Adipose tissue (tissue), 3 donors: Measurements from ENCODE around the gene TIFAB. TPM values are rescaled to one million over a fixed set of nuclear protein-coding genes. Genes with fewer than 3 reads are reported as not detected.

Experiments
- H3K27ac ChIP-seq: one replicate; pipeline ENCODE4 v1.5.1; 2013; ENCODE audit warnings: low read depth, low read length
- WGBS, 3 donors: extraction: QIAGEN DNeasy Blood & Tissue Kit; methylation state at CpG; one replicate each; pipeline ENCODE4 v1.1.7; 2013; 5-methylcytosine and 5-hydroxymethylcytosine counted together
- polyA plus RNA-seq, 3 donors: library from polyadenylated mRNA; stranded (reverse); fragments of 200-250 nt; gene quantifications; one replicate each; pipeline ENCODE4 v1.2.3, GENCODE V29; 2013
- donor health status: healthy with polysubstance abuse.
- donor health status: Bipolar disorder and iron deficiency.
- donor health status: healthy.

The TIFAB gene
- polyA plus RNA-seq, 3 donors, result 0.01 TPM; not detected in 2

DNA sequence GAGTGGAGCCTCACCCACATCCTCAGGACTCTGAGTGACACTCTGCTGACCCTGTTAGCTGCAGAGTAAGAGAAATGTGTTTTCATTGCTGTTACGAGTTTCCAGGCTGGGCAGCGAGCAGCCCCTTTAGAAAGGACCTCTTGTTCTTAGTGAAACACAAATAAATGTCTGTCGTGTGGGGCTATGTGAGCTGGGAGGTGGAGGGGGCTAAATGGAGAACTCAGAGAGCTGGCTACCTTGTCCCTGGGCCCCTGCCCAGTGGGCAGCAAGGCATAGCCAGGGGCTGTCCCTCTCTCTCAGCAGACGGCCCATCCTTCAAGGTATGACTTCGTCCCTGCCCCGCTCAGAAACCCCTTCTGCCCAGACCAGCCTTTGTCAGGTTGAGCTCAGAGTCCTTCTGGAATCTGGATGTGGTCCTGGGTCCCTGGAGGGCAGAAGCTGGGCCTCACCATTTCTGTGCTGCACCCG, 15.2 kb downstream of the TIFAB start:
- 48 to 68% (median 62%) methylated on average over 7 of the region's 7 CpGs for WGBS, 3 donors
- no peak overlapping the region for H3K27ac ChIP-seq

DNA sequence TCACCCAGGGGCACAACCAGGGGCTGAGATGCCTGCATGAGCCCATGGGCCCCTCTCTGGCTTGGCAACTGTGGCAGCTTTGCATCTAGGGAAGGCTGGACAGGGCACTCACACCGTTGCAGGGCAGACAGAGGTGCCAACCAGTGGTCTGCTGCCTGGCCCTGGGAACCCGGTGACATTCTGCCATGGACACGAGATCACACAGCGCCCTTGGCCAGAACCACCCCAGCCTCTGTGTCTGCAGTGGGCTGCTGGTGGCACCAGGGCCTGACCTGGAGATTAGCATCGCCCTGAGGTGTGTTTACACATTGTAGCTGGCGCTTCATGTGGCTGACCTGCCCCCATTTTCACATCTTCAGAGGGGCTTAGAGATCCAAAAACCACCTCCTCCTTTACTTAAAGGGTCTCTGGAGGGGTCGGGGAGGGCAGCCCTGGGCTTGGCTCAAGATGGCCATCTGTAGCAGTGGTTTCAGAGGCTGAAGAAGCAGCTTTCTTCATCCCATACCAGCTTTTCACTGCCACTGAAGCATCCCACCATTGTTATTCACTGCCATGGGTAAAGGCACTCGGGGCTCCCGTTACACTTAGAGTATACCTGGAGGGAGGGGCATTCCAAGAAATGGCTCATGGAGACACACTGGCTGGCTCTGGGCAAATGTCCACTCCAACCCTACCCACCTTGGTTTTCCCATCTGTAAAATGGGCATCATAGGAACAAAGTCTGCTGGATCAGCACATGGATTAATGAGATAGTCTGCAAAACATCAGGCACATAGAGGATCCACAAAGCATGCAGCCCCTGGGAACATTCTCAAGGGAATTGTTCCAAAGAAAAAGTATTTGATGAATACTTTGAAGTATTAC, 16.5 kb downstream of the TIFAB start:
- 77 to 90% (median 89%) methylated on average over 9 of the region's 9 CpGs for WGBS, 3 donors
- H3K27ac ChIP-seq, result no peak overlapping the region

GRCh38 chr5:135434591-135435466, 17.3 kb downstream of the TIFAB start:
- 58 to 77% (median 72%) methylated on average over 24 of the region's 24 CpGs for WGBS, 3 donors
- no peak overlapping the region for H3K27ac ChIP-seq

GRCh38 chr5:135433681-135434426, 18.3 kb downstream of the TIFAB start:
- no peak overlapping the region for H3K27ac ChIP-seq
- 47 to 74% (median 48%) methylated on average over 12 of the region's 12 CpGs for WGBS, 3 donors

DNA sequence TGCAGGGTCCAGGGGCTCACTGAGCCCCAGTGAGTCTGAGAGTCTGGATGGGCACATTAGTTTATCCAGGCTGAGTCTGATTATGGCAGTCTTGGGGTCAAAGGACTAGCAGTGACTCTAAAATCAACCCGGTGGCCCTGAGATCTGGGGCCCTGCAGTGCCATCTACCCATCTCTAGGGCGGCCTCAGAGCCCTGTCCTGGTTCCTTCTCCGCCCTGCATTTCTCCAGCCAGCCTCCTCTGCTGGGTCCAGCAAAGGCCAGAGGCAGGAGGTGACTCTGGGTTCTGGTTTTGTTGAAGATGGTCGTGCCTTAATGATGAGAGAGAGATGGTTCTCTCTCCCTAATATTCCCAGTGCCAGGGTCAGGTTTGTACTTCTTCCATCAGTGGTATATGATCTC, 20.0 kb downstream of the TIFAB start:
- 72 to 92% (median 90%) methylated on average over 4 of the region's 4 CpGs for WGBS, 3 donors
- no peak overlapping the region for H3K27ac ChIP-seq

GRCh38 chr5:135430135-135430437, 22.1 kb downstream of the TIFAB start:
- WGBS, 3 donors, result 59 to 72% (median 70%) methylated on average over 7 of the region's 7 CpGs
- H3K27ac ChIP-seq, result no peak overlapping the region

- 48 to 61% (median 55%) methylated on average over 12 of the region's 12 CpGs for WGBS, 3 donors
Measured at GRCh38 chr5:135429301-135430134, 22.6 kb downstream of the TIFAB start.

GRCh38 chr5:135428586-135428985, 23.6 kb downstream of the TIFAB start:
- H3K27ac ChIP-seq, result no peak overlapping the region
- 40 to 85% (median 74%) methylated on average over 1 of the region's 1 CpG for WGBS, 3 donors

More at GRCh38 chr5:135429301-135430134, 22.6 kb downstream of the TIFAB start:
- H3K27ac ChIP-seq, result no peak overlapping the region

DNA sequence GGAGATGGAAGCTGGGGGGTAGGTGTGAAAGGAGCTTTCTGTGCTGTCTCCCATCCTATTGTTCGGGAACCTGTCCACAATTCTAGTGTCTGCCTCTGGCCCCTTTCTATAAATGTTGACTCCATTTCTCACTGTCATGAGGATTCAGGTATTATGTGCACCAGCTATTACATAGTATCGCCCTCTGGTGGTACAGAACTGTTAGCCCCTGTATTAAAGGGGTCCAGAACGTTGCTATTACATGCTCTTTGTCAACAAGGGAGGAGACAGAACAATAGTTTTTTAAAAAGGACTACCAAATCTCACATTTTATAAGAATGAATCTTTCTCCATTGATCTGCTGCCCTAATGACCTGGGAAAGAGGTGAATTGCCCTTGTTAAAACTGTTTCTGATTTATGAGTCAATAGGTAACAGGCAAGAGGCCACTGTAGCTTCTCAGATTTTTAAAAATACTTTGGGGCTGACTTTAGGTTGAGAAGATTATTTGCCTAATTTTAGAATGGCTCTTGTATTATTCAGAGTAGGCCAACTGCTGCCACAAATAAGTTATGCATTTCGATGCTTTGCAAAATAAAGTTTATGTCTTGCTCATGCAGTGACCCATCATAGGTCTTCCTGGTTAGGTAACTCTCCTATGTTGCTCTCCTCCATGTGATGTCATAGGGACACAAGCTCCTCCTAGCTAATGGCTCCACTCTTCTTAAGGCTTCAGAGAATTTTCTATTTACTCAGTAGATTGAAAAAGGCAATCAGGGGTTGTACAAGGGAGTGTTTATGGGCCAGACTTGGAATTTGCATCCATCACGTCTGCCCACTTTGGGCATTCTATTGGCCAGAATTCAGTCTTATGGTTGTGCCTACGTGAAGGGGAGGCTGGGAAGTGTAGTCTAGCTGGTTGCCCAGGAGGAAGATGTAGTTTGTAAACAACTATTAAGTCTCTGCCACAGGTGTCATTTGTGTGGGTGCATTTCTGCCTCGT, 25.8 kb downstream of the TIFAB start:
- 47 to 63% (median 50%) methylated on average over 7 of the region's 7 CpGs for WGBS, 3 donors

DNA sequence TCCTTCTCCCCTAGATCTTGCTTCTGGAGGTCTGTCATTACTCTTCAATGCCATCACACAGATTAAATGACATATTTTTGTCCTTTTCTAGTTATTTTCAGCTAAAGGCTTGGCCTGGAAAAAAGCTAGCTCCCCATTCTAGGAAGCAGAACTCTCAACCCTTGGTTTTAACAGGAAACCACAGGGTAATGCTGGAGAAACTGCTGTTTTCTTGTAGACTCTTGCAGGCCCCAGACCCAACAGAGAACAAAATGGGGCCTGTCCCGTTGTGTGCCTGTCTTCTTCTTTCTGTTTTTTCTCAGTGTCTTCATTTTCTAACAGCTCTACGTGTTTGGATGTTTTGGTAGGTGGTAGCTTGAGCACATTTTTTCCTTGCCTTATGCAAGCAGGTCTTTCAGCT, 26.5 kb downstream of the TIFAB start:
- 28 to 57% (median 34%) methylated on average over 2 of the region's 2 CpGs for WGBS, 3 donors
- no peak overlapping the region for H3K27ac ChIP-seq

More for the DNA sequence above, 25.8 kb downstream of the TIFAB start:
- H3K27ac ChIP-seq, result no peak overlapping the region

DNA sequence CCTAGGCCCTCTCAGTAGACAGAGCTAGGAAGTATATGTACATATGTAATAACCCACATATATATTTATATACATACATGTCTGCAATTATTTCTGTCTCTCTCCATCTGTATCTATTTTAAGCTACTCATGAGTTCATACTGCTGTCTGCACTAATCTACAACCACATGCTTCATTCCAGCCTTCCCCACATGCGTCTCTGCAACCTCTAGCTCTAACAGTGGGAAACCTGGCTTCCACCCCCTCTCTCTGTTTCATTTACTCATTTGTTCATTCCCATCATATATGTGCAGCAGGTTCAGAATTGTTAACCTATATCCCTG, 28.3 kb downstream of the TIFAB start:
- no peak overlapping the region for H3K27ac ChIP-seq
- 69 to 93% (median 74%) methylated on average over 1 of the region's 1 CpG for WGBS, 3 donors

DNA sequence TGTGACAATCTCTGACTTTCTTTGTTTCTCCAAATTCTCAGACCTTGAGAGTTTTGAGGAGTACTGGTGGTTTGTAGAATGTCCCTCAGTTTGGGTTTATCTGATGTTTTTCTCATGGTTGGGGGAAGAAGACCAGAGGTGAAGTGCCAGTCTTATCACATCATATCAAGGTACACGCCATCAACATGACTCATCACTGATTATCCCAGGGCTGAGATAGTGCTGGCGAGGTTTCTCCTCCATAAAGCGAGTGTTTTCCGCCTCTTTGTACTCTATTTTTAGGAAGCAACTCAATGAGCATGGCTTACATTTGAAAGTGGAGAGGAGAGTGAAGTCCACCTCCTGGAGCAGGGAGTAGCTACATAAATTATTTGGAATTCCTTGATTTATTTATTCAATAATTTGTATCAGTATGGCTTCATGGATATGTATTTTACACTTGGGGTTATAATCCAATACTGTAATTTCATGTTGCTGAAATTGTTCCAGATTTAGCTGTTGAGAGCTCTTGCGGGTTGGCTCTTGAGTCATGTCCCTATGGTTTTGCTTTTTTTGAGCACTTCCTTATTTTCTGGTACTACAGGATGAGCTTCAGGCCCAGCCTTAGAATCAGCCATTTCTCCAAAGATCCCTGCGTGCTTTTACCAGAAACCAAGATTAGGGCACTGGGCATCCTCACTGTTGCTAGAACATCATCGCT, 28.9 kb downstream of the TIFAB start:
- no peak overlapping the region for H3K27ac ChIP-seq
- WGBS, 3 donors, result 58 to 83% (median 59%) methylated on average over 7 of the region's 7 CpGs

DNA sequence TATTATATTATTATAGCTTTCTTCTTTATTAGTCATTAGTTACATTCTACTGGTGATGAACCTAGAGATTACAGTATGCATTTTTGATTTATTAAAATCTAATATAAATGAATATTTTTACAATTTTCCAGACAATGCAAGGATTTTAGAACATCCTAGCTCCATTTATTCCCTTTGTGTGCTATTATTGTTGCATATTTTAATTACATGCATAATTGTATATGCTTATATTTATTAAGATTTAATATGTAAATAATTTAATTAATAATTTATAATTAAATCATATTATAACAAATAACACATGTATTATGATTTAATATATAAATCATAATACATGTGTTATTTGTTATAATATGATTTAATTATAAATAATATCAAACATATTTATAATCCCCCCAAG, 29.7 kb downstream of the TIFAB start:
- no peak overlapping the region for H3K27ac ChIP-seq

GRCh38 chr5:135417083-135417482, 35.1 kb downstream of the TIFAB start:
- no peak overlapping the region for H3K27ac ChIP-seq

DNA sequence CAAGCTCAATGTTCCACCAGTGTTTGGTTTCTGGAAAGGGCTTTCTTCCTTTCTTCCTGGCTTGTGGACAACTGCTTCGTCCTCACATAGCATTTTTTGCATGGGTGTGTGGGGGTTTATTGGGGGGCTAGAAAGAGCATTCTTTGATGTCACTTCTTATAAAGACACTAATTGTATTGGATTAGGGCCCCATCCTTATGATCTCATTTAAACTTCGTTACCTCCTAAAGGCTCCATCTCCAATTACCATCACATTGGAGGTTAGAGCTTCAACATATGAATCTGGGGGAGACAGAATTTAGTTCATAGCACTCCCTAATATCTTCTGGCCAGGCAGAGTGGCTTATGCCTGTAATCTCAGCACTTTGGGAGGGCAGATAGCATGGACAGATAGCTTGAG, 47.1 kb downstream of the TIFAB start:
- WGBS, 3 donors, result 84 to 95% (median 93%) methylated on average over 2 of the region's 2 CpGs
- no peak overlapping the region for H3K27ac ChIP-seq

DNA sequence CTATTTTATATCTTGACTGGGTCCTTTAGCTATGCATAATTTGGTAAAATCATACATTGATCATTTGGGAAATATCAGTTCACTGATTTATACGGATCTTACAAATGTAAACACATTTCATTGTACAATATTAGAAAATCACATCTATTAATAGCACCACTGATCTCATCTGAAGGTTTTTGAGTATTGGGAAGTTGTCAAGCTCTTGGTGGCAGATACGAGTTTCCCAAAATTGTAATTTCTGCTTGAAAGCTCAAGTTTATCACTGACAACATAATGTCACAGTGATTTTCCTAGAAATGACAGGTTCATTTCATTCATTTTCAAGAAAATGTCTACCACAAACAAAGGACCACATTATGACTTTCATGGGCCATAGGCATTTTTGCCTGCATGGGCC, 50.1 kb downstream of the TIFAB start:
- WGBS, 3 donors, result 80 to 85% (median 81%) methylated on average over 2 of the region's 2 CpGs
- no peak overlapping the region for H3K27ac ChIP-seq

GRCh38 chr5:135400866-135401265, 51.3 kb downstream of the TIFAB start:
- H3K27ac ChIP-seq, result no peak overlapping the region
- WGBS, 3 donors, result 49 to 71% (median 62%) methylated on average over 5 of the region's 5 CpGs
